GM12878 (cell line): Measurements from ENCODE around the gene MSH2. TPM values are rescaled to one million over a fixed set of nuclear protein-coding genes. Genes with fewer than 3 reads are reported as not detected.

Experiments used
- ATAC-seq: fragments of 200-7000 bp; cut with Tn5 transposase; 3 replicates; pipeline ENCODE4 v1.9.1; 2020; ENCODE audit warnings: mild to moderate bottlenecking, moderate library complexity
- BruUV-seq: library from RNA; stranded (reverse); fragments of 400-500 nt; replicated peaks from 2 replicates; lab custom pipeline; 2021; lab: Mats Ljungman, UMichigan
- CTCF ChIA-PET: fragments of 300-600 bp; sonication (Branson Sonifier 250); formaldehyde crosslinking; extraction: SDS; loops from one replicate; lab custom pipeline; 2021; ENCODE audit warnings: inconsistent platforms; lab: Yijun Ruan, JAX
- POLR2A ChIA-PET: fragments of 350-600 bp; formaldehyde crosslinking; extraction: SDS; loops from one replicate; lab custom pipeline; 2021; ENCODE audit warnings: inconsistent platforms; lab: Charles Lee
- RAD21 ChIA-PET: fragments of 300-600 bp; sonication (Branson Sonifier 250); formaldehyde crosslinking; loops from one replicate; lab custom pipeline; 2023; ENCODE audit warnings: antibody characterized with exemption; ENCODE audit not compliant: unreplicated experiment; lab: Charles Lee
- SMC1A ChIA-PET: fragments of 300-600 bp; sonication (Branson Sonifier 250); formaldehyde crosslinking; loops from one replicate; lab custom pipeline; 2023; ENCODE audit not compliant: unreplicated experiment, uncharacterized antibody; lab: Charles Lee
- DNase-seq: peaks from one replicate; pipeline ENCODE4 v3.0.0-alpha.2; 2011; ENCODE audit warnings: low read depth, low spot score
- FAIRE-seq: peaks from 3 replicates; lab custom pipeline; 2011; peaks lifted over from hg19 to GRCh38; lab: Jason Lieb, UNC
- H2AFZ ChIP-seq: 2 replicates; pipeline ENCODE4 v1.6.0; 2011; ENCODE audit warnings: low read depth, low read length, control low read depth; ENCODE audit not compliant: control insufficient read depth
- H3K27ac ChIP-seq: 2 replicates; pipeline ENCODE4 v1.5.1; 2011; ENCODE audit warnings: control low read depth; ENCODE audit not compliant: control insufficient read depth, insufficient read depth
- H3K27me3 ChIP-seq, 2 experiments: replicated peaks in 1 of 2; 2 replicates each; pipeline versions ENCODE4 v1.6.0 to v1.6.1; 2011; ENCODE audit warnings: low read length in 1 of 2; ENCODE audit not compliant: control insufficient read depth in 2 of 2, insufficient read depth in 2 of 2
- H3K36me3 ChIP-seq, 2 experiments: 2 replicates each; pipeline ENCODE4 v1.5.1; 2011; ENCODE audit warnings: low read length in 1 of 2; ENCODE audit not compliant: control insufficient read depth in 2 of 2, insufficient read depth in 2 of 2
- H3K4me1 ChIP-seq: 2 replicates; pipeline ENCODE4 v1.6.1; 2011; ENCODE audit warnings: mild to moderate bottlenecking, low read length, moderate library complexity, mixed read lengths; ENCODE audit not compliant: control insufficient read depth, insufficient read depth
- H3K4me2 ChIP-seq: 2 replicates; pipeline ENCODE4 v1.6.0; 2011; ENCODE audit warnings: control low read depth; ENCODE audit not compliant: control insufficient read depth, insufficient read depth
- H3K4me3 ChIP-seq: fragments of 200-600 bp; sonication (generic); 2 replicates; pipeline ENCODE4 v1.5.1; 2016
- H3K79me2 ChIP-seq: 2 replicates; pipeline ENCODE4 v1.6.0; 2011; ENCODE audit warnings: low read length; ENCODE audit not compliant: control insufficient read depth, insufficient read depth
- H3K9ac ChIP-seq: 2 replicates; pipeline ENCODE4 v1.8.0; 2011; ENCODE audit warnings: low read length, control low read depth, mixed read lengths; ENCODE audit not compliant: control insufficient read depth, insufficient read depth
- H3K9me3 ChIP-seq: replicated peaks from 3 replicates; pipeline ENCODE4 v1.5.1; 2011; ENCODE audit warnings: mild to moderate bottlenecking, low read length; ENCODE audit not compliant: control insufficient read depth, insufficient read depth
- H4K20me1 ChIP-seq: 2 replicates; pipeline ENCODE4 v1.6.0; 2011; ENCODE audit not compliant: control insufficient read depth, insufficient read depth
- CREM ChIP-seq: IDR thresholded peaks from 2 replicates; pipeline ENCODE4 v1.6.1; 2014; ENCODE audit warnings: antibody characterized with exemption, low read depth
- EED ChIP-seq: sonication (generic); IDR thresholded peaks from 2 replicates; pipeline ENCODE4 v1.6.1; 2016; ENCODE audit warnings: antibody characterized with exemption, low read depth
- SMC3 ChIP-seq: IDR thresholded peaks from 2 replicates; pipeline ENCODE4 v1.6.1; 2011; ENCODE audit warnings: low read length, improper control_type of control experiment, borderline replicate concordance
- SUZ12 ChIP-seq: fragments of 200-600 bp; sonication (generic); IDR thresholded peaks from one replicate; pipeline ENCODE4 v1.6.1; 2018; ENCODE audit warnings: antibody characterized with exemption, mild to moderate bottlenecking; ENCODE audit not compliant: unreplicated experiment
- TCF3 ChIP-seq: IDR thresholded peaks from 2 replicates; pipeline ENCODE4 v1.6.1; 2012; ENCODE audit warnings: low read depth, mild to moderate bottlenecking, low read length, borderline replicate concordance; ENCODE audit not compliant: insufficient read depth
- ZNF622 ChIP-seq: fragments of 450-650 bp; IDR thresholded peaks from 2 replicates; pipeline ENCODE4 v1.6.1; 2017; ENCODE audit warnings: mild to moderate bottlenecking, inconsistent platforms
- ZSCAN29 ChIP-seq: fragments of 450-650 bp; IDR thresholded peaks from 2 replicates; pipeline ENCODE4 v1.6.1; 2017; ENCODE audit warnings: mild to moderate bottlenecking, moderate library complexity
- WGBS: methylation state at CpG from one replicate; pipeline ENCODE4 v1.1.6; 2016; ENCODE audit warnings: low lambda C conversion rate; ENCODE audit not compliant: insufficient replicate concordance, insufficient coverage; ENCODE audit errors: missing lambda C conversion rate; 5-methylcytosine and 5-hydroxymethylcytosine counted together
- in situ Hi-C: fragments of 300-500 bp; cut with MboI; formaldehyde crosslinking; loops from 9 replicates; pipeline ENCODE4 v1.14.3; 2018; ENCODE audit warnings: mixed read lengths
- intact Hi-C: fragments of 100-400 bp; cut with micrococcal nuclease; formaldehyde crosslinking; loops from one replicate; pipeline ENCODE4 v1.14.2; 2022; ENCODE audit not compliant: unreplicated experiment
- polyA plus RNA-seq, 11 experiments: library from polyadenylated mRNA; depleted of rRNA in 4 of 11; unstranded in 6 of 11; stranded (reverse) in 5 of 11; fragments of >200 nt; fragmentation: Nextera tagmentation in 4 of 11; fragmentation: Illumina TruSeq in 1 of 11; extraction: Ambion mirVana in 4 of 11; extraction: Trizol in 1 of 11; gene quantifications; 1 replicate in 1 of 11; 2 replicates in 10 of 11; pipeline versions ENCODE4 v1.2.1 to v1.2.3, GENCODE V29; 2011 to 2016; ENCODE audit warnings: inconsistent platforms in 2 of 11, missing spikeins in 2 of 11, low read depth in 1 of 11
- total RNA-seq, 4 experiments: library from RNA; depleted of rRNA in 3 of 4; stranded (reverse); fragments of >200 nt in 3 of 4; fragmentation: Illumina TruSeq in 1 of 4; extraction: Trizol in 1 of 4; gene quantifications; 2 replicates each; pipeline versions ENCODE4 v1.2.1 to v1.2.3, GENCODE V29; 2013 to 2021
- TF ChIP-seq, protein P1 (sequence below): fragments of 450-650 bp; formaldehyde crosslinking; IDR thresholded peaks from 2 replicates; pipeline ENCODE4 v1.5.0; 2022; ENCODE audit warnings: mild to moderate bottlenecking, missing genetic modification characterization
- TF ChIP-seq, protein P2 (sequence below): fragments of 450-650 bp; IDR thresholded peaks from 2 replicates; pipeline ENCODE4 v1.6.1; 2017; ENCODE audit warnings: mild to moderate bottlenecking, low read depth, inconsistent platforms; ENCODE audit not compliant: poor library complexity, severe bottlenecking
- TF ChIP-seq, protein P3 (sequence below): fragments of 450-650 bp; formaldehyde crosslinking; IDR thresholded peaks from 2 replicates; pipeline ENCODE4 v1.4.0; 2020; ENCODE audit warnings: mild to moderate bottlenecking, moderate library complexity
- TF ChIP-seq, protein P4 (sequence below): IDR thresholded peaks from 2 replicates; pipeline ENCODE4 v1.6.1; 2012; ENCODE audit warnings: low read depth, low read length, improper control_type of control experiment

MSH2 gene
- total and polyA plus RNA-seq, 10 of the 15 experiments (the other 5 are each of a cell fraction or from before 2014, with no cell fraction given) = 24.3 to 94.4 (median 55.5) TPM

DNA sequence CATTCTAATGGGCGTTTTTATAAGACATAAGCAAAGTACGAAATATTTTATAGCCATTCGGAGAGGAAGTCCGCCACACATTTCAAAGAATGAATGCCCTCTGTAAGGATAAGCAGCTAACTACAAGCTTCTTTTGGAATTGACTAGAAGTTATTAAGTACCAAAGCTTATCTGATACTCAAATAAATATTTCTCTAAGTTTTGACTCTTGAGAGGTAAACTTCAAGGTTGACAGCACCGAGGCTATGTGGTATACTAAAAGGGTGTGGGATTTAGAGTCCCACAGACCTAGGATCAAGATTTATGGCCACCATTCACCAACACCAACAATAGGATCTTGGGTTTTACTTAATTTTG is 48.1 kb upstream of the MSH2 start (continued):
- TF ChIP-seq, protein P1, sequence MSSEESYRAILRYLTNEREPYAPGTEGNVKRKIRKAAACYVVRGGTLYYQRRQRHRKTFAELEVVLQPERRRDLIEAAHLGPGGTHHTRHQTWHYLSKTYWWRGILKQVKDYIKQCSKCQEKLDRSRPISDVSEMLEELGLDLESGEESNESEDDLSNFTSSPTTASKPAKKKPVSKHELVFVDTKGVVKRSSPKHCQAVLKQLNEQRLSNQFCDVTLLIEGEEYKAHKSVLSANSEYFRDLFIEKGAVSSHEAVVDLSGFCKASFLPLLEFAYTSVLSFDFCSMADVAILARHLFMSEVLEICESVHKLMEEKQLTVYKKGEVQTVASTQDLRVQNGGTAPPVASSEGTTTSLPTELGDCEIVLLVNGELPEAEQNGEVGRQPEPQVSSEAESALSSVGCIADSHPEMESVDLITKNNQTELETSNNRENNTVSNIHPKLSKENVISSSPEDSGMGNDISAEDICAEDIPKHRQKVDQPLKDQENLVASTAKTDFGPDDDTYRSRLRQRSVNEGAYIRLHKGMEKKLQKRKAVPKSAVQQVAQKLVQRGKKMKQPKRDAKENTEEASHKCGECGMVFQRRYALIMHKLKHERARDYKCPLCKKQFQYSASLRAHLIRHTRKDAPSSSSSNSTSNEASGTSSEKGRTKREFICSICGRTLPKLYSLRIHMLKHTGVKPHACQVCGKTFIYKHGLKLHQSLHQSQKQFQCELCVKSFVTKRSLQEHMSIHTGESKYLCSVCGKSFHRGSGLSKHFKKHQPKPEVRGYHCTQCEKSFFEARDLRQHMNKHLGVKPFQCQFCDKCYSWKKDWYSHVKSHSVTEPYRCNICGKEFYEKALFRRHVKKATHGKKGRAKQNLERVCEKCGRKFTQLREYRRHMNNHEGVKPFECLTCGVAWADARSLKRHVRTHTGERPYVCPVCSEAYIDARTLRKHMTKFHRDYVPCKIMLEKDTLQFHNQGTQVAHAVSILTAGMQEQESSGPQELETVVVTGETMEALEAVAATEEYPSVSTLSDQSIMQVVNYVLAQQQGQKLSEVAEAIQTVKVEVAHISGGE (CRISPR knock-in tag) = no peak
- TF ChIP-seq EED = no peak
- TF ChIP-seq SMC3 = no peak

DNA sequence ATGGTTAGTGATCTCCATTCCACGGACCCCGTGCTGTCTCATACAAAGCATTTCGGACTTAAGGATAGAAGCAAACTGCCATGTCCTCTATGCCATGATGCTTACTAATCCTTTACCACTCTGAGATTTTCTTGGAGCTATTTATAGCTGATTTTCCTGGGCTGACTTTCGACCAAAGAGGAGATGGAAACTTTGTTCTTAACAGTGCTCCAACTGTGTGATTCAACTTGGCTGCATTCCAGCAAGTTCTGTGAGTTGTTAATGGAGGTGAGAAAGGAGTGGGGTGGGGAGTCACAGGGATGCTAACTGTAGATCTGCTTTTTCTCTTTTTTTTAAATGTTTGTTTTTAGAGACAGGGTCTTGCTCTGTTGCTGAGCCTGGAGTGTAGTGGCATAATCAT is 45.5 kb upstream of the MSH2 start:
- Histone ChIP-seq H3K4me1 (no peaks in the 10 kb centered on the region), H3K27me3 (no peaks in the 10 kb centered on the region), H3K9ac (no peak overlapping the region), H3K9me3 (no peaks in the 10 kb centered on the region), H2AFZ (no peak overlapping the region), H3K27ac (no peak overlapping the region), H3K4me3 (no peak overlapping the region), H3K79me2 (no peaks in the 10 kb centered on the region), H4K20me1 (no peaks in the 10 kb centered on the region; the same call in 1 of the 2 replicates), H3K4me2 (no peak overlapping the region), H3K36me3 (no peaks in the 10 kb centered on the region)
- no TSS peak for BruUV-seq
- TF ChIP-seq SUZ12 (no peak), CREM (no peak), TCF3 (no peak), ZSCAN29 (no peak), ZNF622 (no peak)
- TF ChIP-seq, protein P2, sequence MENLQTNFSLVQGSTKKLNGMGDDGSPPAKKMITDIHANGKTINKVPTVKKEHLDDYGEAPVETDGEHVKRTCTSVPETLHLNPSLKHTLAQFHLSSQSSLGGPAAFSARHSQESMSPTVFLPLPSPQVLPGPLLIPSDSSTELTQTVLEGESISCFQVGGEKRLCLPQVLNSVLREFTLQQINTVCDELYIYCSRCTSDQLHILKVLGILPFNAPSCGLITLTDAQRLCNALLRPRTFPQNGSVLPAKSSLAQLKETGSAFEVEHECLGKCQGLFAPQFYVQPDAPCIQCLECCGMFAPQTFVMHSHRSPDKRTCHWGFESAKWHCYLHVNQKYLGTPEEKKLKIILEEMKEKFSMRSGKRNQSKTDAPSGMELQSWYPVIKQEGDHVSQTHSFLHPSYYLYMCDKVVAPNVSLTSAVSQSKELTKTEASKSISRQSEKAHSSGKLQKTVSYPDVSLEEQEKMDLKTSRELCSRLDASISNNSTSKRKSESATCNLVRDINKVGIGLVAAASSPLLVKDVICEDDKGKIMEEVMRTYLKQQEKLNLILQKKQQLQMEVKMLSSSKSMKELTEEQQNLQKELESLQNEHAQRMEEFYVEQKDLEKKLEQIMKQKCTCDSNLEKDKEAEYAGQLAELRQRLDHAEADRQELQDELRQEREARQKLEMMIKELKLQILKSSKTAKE = no peak
- TF ChIP-seq, protein P3, sequence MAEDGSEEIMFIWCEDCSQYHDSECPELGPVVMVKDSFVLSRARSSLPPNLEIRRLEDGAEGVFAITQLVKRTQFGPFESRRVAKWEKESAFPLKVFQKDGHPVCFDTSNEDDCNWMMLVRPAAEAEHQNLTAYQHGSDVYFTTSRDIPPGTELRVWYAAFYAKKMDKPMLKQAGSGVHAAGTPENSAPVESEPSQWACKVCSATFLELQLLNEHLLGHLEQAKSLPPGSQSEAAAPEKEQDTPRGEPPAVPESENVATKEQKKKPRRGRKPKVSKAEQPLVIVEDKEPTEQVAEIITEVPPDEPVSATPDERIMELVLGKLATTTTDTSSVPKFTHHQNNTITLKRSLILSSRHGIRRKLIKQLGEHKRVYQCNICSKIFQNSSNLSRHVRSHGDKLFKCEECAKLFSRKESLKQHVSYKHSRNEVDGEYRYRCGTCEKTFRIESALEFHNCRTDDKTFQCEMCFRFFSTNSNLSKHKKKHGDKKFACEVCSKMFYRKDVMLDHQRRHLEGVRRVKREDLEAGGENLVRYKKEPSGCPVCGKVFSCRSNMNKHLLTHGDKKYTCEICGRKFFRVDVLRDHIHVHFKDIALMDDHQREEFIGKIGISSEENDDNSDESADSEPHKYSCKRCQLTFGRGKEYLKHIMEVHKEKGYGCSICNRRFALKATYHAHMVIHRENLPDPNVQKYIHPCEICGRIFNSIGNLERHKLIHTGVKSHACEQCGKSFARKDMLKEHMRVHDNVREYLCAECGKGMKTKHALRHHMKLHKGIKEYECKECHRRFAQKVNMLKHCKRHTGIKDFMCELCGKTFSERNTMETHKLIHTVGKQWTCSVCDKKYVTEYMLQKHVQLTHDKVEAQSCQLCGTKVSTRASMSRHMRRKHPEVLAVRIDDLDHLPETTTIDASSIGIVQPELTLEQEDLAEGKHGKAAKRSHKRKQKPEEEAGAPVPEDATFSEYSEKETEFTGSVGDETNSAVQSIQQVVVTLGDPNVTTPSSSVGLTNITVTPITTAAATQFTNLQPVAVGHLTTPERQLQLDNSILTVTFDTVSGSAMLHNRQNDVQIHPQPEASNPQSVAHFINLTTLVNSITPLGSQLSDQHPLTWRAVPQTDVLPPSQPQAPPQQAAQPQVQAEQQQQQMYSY = no peak
- TF ChIP-seq, protein P4, sequence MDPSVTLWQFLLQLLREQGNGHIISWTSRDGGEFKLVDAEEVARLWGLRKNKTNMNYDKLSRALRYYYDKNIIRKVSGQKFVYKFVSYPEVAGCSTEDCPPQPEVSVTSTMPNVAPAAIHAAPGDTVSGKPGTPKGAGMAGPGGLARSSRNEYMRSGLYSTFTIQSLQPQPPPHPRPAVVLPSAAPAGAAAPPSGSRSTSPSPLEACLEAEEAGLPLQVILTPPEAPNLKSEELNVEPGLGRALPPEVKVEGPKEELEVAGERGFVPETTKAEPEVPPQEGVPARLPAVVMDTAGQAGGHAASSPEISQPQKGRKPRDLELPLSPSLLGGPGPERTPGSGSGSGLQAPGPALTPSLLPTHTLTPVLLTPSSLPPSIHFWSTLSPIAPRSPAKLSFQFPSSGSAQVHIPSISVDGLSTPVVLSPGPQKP = no peak
- in situ Hi-C loops (no loop called here), intact Hi-C loops (no loop called here)
- ChIA-PET RAD21 (interaction anchor here (0.7 kb wide), 1 partner anchor 31 kb away, joined by 3 read pairs; no protein-coding TSS in a partner anchor), SMC1A (no interaction called here), POLR2A (no interaction called here), CTCF (no interaction called here)
- ATAC-seq = no peak
- no peak for DNase-seq
- WGBS = 69% methylated on average over 4 of the region's 4 CpGs
- no peak for FAIRE-seq
